GM19193 (cell line): ENCODE measurements around the gene PDHB.

Experiments
- POLR2A ChIP-seq: IDR thresholded peaks from 4 replicates; pipeline ENCODE4 v1.6.1; 2011; ENCODE audit not compliant: insufficient read depth, insufficient read length; ENCODE audit errors: extremely low read depth

PDHB gene

DNA sequence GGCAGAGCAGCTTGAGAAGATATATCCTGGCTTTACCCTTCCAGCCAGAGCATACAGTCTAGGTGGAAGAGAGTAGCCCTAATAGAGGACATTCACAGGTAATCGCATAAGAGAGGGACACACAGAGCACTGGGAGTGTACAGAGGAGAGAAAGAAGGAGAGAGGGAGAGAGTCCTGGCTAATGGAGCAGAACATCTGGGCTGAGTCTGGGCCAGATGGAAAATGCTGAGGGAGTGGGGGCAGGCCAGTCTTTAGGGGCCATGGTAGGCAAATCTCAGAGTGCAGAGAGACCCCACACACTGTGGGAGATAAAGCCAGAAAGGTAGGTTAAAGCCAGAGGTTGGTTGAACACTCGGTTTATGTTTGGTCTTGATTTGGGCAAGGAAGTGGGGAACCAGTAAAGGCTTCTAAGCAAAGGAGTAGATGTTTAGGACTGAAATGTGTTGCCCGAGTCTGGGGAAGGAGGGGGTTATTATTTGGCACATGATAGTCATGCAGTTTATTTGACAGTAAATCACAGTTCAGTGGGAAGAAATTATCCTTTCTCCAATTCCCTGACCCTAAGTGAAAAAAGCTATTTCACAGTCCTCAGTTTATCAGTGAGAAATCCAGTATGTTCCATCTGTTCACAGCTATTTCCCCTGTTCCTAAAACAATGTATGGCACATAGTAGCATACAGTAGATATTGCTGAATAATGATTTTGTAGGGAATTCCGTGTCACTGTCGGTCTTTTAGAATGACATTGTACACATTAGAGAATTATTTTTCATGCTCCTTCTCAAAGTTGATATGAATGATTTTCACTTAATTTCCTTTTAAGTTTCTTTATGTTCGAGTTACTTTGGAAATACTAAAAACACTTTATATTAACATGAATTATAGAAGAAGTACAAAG, 45.7 kb downstream of the PDHB start:
- no peak for TF ChIP-seq POLR2A

DNA sequence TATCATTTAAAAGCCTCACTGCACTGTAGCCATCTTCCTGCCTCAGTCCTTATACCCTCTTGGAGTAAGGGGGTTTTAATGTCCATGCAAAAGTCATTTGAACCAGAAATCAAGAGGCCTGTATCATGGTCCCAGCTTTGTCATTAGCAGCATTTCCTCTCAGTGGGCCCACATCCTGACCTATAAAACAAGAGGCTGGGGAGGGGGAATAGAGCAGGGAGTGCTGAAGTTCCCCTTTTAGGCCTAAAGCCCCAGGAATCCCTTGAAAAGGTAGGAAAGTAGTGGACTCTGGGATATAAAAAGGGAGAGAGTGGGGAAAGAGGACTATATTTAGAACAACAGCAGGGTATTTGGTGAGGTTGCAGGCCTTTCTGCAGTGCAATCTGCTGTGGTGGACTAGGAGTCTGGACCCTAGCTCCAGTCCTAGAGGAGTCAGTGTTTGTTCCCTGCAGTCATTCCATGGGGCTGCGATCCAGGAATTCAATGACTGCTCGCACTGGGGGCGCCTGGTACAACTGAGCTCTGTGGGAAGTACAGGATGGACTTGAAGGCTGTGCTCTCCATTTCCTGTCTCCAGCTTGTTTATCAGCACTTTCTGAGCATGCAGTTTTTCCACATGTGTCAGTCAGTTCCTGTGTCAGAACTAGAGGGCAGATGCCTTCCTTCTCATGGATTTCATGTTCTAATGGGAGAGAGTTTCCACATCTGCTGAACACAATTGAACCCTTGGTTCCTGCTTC, 46.8 kb downstream of the PDHB start:
- no peak for TF ChIP-seq POLR2A

DNA sequence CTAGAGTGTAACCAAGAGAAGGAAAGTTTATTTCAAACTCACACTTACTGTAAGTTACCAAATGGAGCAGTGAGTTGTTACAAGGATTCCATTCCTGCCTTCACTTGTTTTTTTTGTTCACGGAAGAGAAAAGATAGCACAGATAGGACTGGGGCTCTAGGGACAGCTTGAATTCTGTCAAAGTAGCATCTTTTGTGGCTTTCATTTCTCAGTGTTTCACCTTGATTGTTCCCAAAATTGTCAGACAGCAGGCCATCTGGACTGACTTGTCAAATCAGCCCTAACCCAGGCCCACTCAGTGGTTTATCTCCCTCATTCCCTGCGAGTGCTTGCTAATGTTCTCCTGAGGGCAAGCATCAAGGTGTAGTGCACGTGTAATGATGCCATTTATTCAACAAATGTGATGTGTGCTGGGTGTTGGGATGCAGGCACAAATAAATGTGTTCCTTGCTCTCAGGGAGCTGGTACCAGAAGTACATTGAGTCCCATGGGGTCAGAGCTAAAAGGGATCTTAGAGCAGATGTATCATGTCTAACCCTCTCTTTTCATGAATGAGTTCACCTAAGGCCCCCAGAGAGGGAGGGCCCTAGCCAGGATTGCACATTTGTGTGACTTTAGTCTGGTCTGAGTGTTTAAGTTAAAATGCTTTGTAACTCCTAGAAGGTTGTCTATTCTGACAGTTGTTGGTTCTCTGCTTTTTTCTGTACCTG, 49.1 kb downstream of the PDHB start:
- TF ChIP-seq POLR2A, result no peak

DNA sequence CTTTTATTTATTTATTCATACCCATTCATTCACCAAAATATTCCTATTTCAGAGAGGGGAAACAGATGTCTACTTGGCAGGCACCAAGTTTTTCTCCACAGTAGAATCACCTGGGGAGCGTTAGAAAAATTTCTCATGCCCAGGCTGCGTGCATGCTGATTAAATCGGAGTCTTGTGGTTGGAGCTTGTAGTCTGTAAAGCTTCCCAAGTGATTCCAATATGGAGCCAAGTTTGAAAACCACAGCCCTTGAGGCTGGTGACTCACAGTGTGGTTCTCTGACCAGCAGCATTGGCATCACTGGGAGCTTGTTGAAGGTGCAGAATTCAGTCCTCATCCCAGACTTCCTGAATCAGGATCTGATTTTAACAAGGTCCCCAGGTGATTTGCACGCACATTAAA, 49.7 kb downstream of the PDHB start:
- no peak for TF ChIP-seq POLR2A

DNA sequence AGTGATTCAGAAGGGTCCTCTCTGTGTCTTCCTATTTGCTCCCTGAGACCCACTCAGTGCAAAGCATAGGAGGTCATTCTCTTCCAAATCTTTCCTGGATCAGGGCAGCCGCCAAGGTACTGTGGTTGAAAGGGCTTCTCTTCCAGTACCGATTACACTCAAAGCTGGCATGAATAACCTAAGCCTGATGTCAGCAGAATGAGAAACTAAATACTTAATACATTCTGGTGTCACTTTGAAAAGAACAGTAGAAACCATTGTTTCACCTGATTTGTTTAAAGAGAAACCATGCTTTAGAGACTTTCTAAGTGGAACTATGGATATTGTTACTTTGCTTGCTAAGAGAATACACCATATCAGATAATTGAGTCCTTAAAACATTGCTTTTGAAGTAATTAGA, 50.2 kb downstream of the PDHB start:
- TF ChIP-seq POLR2A, result no peak

DNA sequence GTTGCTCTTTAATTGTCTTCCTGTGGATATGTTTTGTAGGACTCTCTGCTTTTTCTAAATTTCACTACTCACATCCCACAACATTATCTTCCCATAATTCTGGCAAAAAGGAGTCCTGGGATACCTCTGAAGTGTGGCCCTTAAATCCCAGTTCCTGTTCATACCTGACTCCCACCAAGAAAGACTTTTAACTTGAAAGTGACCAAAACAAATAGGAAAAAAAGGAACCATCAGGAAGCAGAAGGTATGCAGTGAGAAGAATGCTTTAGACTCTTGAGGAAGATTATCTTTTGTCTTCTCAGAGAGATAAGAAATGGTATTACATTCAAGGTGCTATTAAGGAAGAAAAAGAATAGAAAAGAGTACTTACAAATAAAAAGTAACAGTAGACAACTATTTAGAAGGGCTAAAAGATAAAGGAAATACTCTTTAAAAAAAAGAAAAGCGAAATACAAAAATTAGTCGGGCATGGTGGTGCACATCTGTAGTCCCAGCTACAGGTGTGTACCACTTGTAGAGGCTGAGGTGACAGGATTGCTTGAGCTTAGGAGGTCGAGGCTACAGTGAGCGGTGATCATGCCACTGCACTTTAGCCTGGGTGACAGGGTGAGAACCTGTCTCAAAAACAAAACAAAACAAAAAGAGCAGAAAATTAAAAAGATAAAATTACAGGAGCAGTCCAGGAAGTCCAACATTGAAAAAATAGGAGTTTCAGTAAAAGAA, 54.1 kb downstream of the PDHB start:
- TF ChIP-seq POLR2A, result no peak

DNA sequence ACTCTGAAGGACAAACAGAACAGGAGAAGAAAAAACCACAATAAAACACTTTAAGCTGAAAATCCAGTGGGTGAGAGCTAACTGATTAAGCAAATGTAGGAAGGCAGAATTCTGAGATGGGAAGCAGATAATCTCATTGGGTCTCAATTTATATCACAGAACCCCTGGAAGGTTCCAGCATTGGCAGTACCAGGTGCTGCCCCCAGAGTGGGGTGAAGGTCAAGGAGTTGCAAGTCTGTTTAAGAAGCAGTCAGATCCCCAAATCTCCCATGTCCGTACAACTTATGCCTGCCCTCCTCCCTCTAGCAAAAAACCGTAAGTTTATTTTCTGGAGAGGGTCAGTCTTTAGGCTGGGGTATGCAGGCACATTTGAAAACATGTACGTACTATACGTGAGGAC, 55.9 kb downstream of the PDHB start:
- TF ChIP-seq POLR2A, result no peak
